K562 (cell line): ENCODE results near the gene ABR. TPM values are rescaled to one million over a fixed set of nuclear protein-coding genes. Genes with fewer than 3 reads are reported as not detected.

ENCODE experiments used
- ATAC-seq: fragments of 200-7000 bp; cut with Tn5 transposase; 3 replicates; pipeline ENCODE4 v1.9.1; 2020; ENCODE audit warnings: moderate library complexity
- BruUV-seq: library from RNA; stranded (reverse); fragments of 400-500 nt; replicated peaks from 2 replicates; lab custom pipeline; 2021; lab: Mats Ljungman, UMichigan
- CTCF ChIA-PET: fragments of 300-600 bp; formaldehyde crosslinking; extraction: SDS; loops from one replicate; lab custom pipeline; 2021; ENCODE audit warnings: low intra/inter-chr PET ratio; lab: Yijun Ruan, JAX
- POLR2A ChIA-PET: fragments of 300-600, 350-650 bp; sonication (Branson Sonifier 250); formaldehyde crosslinking; extraction: SDS; loops from one replicate; lab custom pipeline; 2021; ENCODE audit warnings: antibody characterized with exemption, inconsistent platforms; lab: Yijun Ruan, JAX
- DNase-seq, 4 experiments: peaks; one replicate each; pipeline versions ENCODE4 v3.0.0 to v3.0.0-alpha.2; 2011 to 2018; ENCODE audit warnings: low spot score in 3 of 4, mixed read lengths in 3 of 4; ENCODE audit errors: extremely low read depth in 1 of 4
- FAIRE-seq: peaks from 2 replicates; lab custom pipeline; 2011; peaks lifted over from hg19 to GRCh38; lab: Jason Lieb, UNC
- H2AFZ ChIP-seq: 2 replicates; pipeline ENCODE4 v1.6.0; 2011; ENCODE audit warnings: low read depth, low read length, control low read depth, inconsistent platforms
- H3K27ac ChIP-seq: fragments of 200-600 bp; 3 replicates; pipeline ENCODE4 v1.8.0; 2011; ENCODE audit warnings: low read depth, mild to moderate bottlenecking, control low read depth, inconsistent platforms, low read length, moderate library complexity, mixed read lengths; ENCODE audit errors: extremely low read depth
- H3K27me3 ChIP-seq, 2 experiments: fragments of 300-600 bp in 1 of 2; 2 replicates in 1 of 2; 3 replicates in 1 of 2; pipeline versions ENCODE4 v1.6.0 to v1.8.0; 2011; ENCODE audit warnings: inconsistent platforms in 2 of 2, low read length in 2 of 2, mild to moderate bottlenecking in 1 of 2, mixed read lengths in 1 of 2, moderate library complexity in 1 of 2; ENCODE audit not compliant: control insufficient read depth in 2 of 2, insufficient read depth in 2 of 2
- H3K36me3 ChIP-seq: fragments of 300-600 bp; 3 replicates; pipeline ENCODE4 v1.8.0; 2011; ENCODE audit warnings: mild to moderate bottlenecking, low read length, inconsistent platforms; ENCODE audit not compliant: control insufficient read depth, insufficient read depth
- H3K4me1 ChIP-seq, 2 experiments: fragments of 200-600 bp in 1 of 2; replicated peaks in 1 of 2; 2 replicates in 1 of 2; 3 replicates in 1 of 2; pipeline versions ENCODE4 v1.5.1 to v1.8.0; 2011; ENCODE audit warnings: inconsistent platforms in 2 of 2, low read length in 2 of 2, mild to moderate bottlenecking in 1 of 2, mixed read lengths in 1 of 2, moderate library complexity in 1 of 2; ENCODE audit not compliant: control insufficient read depth in 2 of 2, insufficient read depth in 2 of 2
- H3K4me2 ChIP-seq: 2 replicates; pipeline ENCODE4 v1.6.1; 2011; ENCODE audit warnings: low read length, control low read depth, inconsistent platforms, mixed read lengths; ENCODE audit not compliant: insufficient read depth
- H3K4me3 ChIP-seq: fragments of 200-600 bp; sonication (generic), shearing (Covaris generic); 2 replicates; pipeline ENCODE4 v1.5.1; 2016; ENCODE audit warnings: control low read depth, inconsistent platforms
- H3K79me2 ChIP-seq: fragments of 200-600 bp; 3 replicates; pipeline ENCODE4 v1.8.0; 2011; ENCODE audit warnings: low read length, inconsistent platforms; ENCODE audit not compliant: control insufficient read depth, insufficient read depth
- H3K9ac ChIP-seq, 2 experiments: 2 replicates each; pipeline versions ENCODE4 v1.6.0 to v1.6.1; 2011; ENCODE audit warnings: low read depth in 2 of 2, low read length in 2 of 2, control low read depth in 1 of 2, inconsistent platforms in 1 of 2, mild to moderate bottlenecking in 1 of 2, mixed read lengths in 1 of 2; ENCODE audit not compliant: insufficient read depth in 1 of 2
- H3K9me1 ChIP-seq: one replicate; pipeline ENCODE4 v1.6.0; 2011; ENCODE audit warnings: inconsistent platforms, mild to moderate bottlenecking, low read length, moderate library complexity; ENCODE audit not compliant: control insufficient read depth, insufficient read depth
- H3K9me3 ChIP-seq: replicated peaks from 2 replicates; pipeline ENCODE4 v1.5.1; 2011; ENCODE audit warnings: low read depth, low read length, inconsistent platforms; ENCODE audit not compliant: control insufficient read depth, insufficient read depth
- H4K20me1 ChIP-seq: replicated peaks from 2 replicates; pipeline ENCODE4 v1.6.1; 2011; ENCODE audit warnings: low read length, inconsistent platforms, mixed read lengths; ENCODE audit not compliant: control insufficient read depth, insufficient read depth
- ARID1B ChIP-seq: fragments of 450-650 bp; IDR thresholded peaks from 2 replicates; pipeline ENCODE4 v1.6.1; 2016; ENCODE audit warnings: antibody characterized with exemption, mild to moderate bottlenecking, inconsistent platforms
- CBFA2T3 ChIP-seq: fragments of 450-650 bp; IDR thresholded peaks from 2 replicates; pipeline ENCODE4 v1.6.1; 2017
- CBX2 ChIP-seq: fragments of 200-600 bp; sonication (generic); IDR thresholded peaks from one replicate; pipeline ENCODE4 v1.6.1; 2012; ENCODE audit warnings: mild to moderate bottlenecking, low read length, inconsistent platforms; ENCODE audit not compliant: insufficient read depth, poor library complexity, severe bottlenecking
- CSDE1 ChIP-seq, 2 experiments: fragments of 450-650 bp; IDR thresholded peaks; 2 replicates each; pipeline ENCODE4 v1.6.1; 2016; ENCODE audit warnings: mild to moderate bottlenecking in 1 of 2
- ESRRA ChIP-seq: fragments of 450-650 bp; IDR thresholded peaks from 2 replicates; pipeline ENCODE4 v1.6.1; 2014; ENCODE audit warnings: low read depth, mild to moderate bottlenecking, moderate library complexity, borderline replicate concordance
- IRF2 ChIP-seq: sonication (generic); formaldehyde crosslinking; IDR thresholded peaks from 2 replicates; pipeline ENCODE4 v1.8.1; 2022; ENCODE audit warnings: mild to moderate bottlenecking, missing genetic modification reagents
- KLF13 ChIP-seq: fragments of 450-650 bp; IDR thresholded peaks from 2 replicates; pipeline ENCODE4 v1.6.1; 2016; ENCODE audit warnings: missing genetic modification characterization, low read depth, mild to moderate bottlenecking, missing compliant biosample characterization, moderate library complexity, borderline replicate concordance
- NFIC ChIP-seq: fragments of 450-650 bp; IDR thresholded peaks from 2 replicates; pipeline ENCODE4 v1.6.1; 2017; ENCODE audit warnings: mild to moderate bottlenecking, inconsistent platforms
- RBM34 ChIP-seq: fragments of 200-400 bp; formaldehyde crosslinking; IDR thresholded peaks from 2 replicates; pipeline ENCODE4 v1.6.1; 2018; ENCODE audit warnings: low read length, borderline replicate concordance; ENCODE audit not compliant: insufficient read depth
- SAFB2 ChIP-seq: fragments of 200-400 bp; formaldehyde crosslinking; IDR thresholded peaks from 2 replicates; pipeline ENCODE4 v1.6.1; 2018; ENCODE audit warnings: borderline replicate concordance, low read length, low read depth, moderate library complexity; ENCODE audit not compliant: severe bottlenecking
- SOX6 ChIP-seq: fragments of 450-650 bp; IDR thresholded peaks from 2 replicates; pipeline ENCODE4 v1.6.1; 2014; ENCODE audit warnings: mild to moderate bottlenecking
- TCF3 ChIP-seq: sonication (generic); formaldehyde crosslinking; IDR thresholded peaks from 2 replicates; pipeline ENCODE4 v1.4.0; 2020; ENCODE audit warnings: mild to moderate bottlenecking, missing genetic modification reagents
- YBX1 ChIP-seq: fragments of 450-650 bp; IDR thresholded peaks from 2 replicates; pipeline ENCODE4 v1.7.1; 2016; ENCODE audit warnings: mild to moderate bottlenecking
- ZNF785 ChIP-seq: fragments of 250-450 bp; sonication (Bioruptor Pico); IDR thresholded peaks from 2 replicates; pipeline ENCODE4 v1.4.0; 2020; ENCODE audit warnings: mild to moderate bottlenecking
- WGBS: fragments of 100-300 bp; shearing (Covaris generic); methylation state at CpG from one replicate; pipeline ENCODE4 v1.1.6; 2016; ENCODE audit warnings: low coverage, mixed read lengths; ENCODE audit not compliant: insufficient coverage; ENCODE audit errors: missing lambda C conversion rate; 5-methylcytosine and 5-hydroxymethylcytosine counted together
- in situ Hi-C: fragments of 300-500 bp; cut with MboI; formaldehyde crosslinking; loops from 4 replicates; pipeline ENCODE4 v1.15.0; 2018; ENCODE audit warnings: inconsistent platforms, mixed read lengths
- intact Hi-C: fragments of 100-400 bp; cut with micrococcal nuclease; formaldehyde crosslinking; loops from 2 replicates; pipeline ENCODE4 v1.14.2; 2022
- polyA plus RNA-seq, 8 experiments: library from polyadenylated mRNA; depleted of rRNA in 4 of 8; stranded (reverse) in 5 of 8; unstranded in 3 of 8; fragments of >200 nt; fragmentation: Nextera tagmentation in 2 of 8; fragmentation: Illumina TruSeq in 1 of 8; extraction: Ambion mirVana in 2 of 8; extraction: Trizol in 1 of 8; gene quantifications; 2 replicates each; pipeline versions ENCODE4 v1.2.1 to v1.2.3, GENCODE V29; 2011 to 2014; ENCODE audit warnings: inconsistent platforms in 1 of 8, missing spikeins in 1 of 8
- total RNA-seq, 7 experiments: library from RNA; depleted of rRNA in 6 of 7; stranded (reverse); fragments of >200 nt in 6 of 7; fragmentation: Illumina TruSeq in 2 of 7; extraction: Trizol in 2 of 7; gene quantifications; 2 replicates each; pipeline versions ENCODE4 v1.2.1 to v1.2.3, GENCODE V29; 2011 to 2021; ENCODE audit warnings: low replicate concordance in 1 of 7
- TF ChIP-seq, protein P1 (sequence below), 2 experiments: IDR thresholded peaks; 2 replicates each; pipeline ENCODE4 v1.6.1; 2011; ENCODE audit warnings: borderline replicate concordance in 1 of 2, control low read depth in 1 of 2, low read depth in 1 of 2, low read length in 1 of 2, mild to moderate bottlenecking in 1 of 2, mixed read lengths in 1 of 2, moderate library complexity in 1 of 2; ENCODE audit not compliant: insufficient read depth in 1 of 2, insufficient read length in 1 of 2, poor library complexity in 1 of 2, severe bottlenecking in 1 of 2; ENCODE audit errors: extremely low read depth in 1 of 2
- TF ChIP-seq, protein P2 (sequence below): IDR thresholded peaks from 2 replicates; pipeline ENCODE4 v1.6.1; 2016; ENCODE audit warnings: missing genetic modification characterization, missing compliant biosample characterization

Gene ABR
- total and polyA plus RNA-seq, 9 of the 15 experiments (the other 6 are each of a cell fraction or from before 2014, with no cell fraction given) = 0.07 to 1.6 (median 0.37) TPM; not detected in 1

DNA sequence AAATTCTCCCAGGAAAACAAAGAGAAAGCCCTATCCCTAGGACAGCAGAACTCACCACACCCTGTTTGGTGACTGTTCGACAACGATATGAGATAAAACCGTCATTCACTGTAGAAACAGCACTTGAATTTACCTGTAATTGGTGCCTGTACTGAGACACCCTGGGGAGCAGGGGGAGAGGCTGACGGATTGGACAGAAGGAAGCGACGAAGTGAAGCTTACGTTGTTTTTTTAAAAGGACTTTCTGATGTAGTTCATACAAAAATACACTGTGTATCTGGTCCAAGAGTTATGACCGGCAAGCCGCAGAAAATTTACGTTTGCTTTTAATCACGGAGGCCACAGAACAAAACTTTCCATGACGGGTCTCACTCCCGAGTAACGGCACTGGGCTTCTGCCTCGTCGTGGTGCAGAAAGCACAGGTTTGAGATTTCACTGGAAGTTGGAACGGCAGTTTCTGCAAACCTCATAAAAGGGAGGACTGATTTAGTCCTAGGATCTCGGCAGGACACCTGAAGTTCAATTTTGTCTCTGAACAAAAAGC is 209.9 kb downstream of the ABR start (continued):
- TF ChIP-seq YBX1 (no peak), ARID1B (0 out of 2 replicates have a peak, but pooled peaks have one; percentile 20), CBX2 (peak; percentile 78), CSDE1 (IDR thresholded peaks at IDR 0.05) (no peak), CBFA2T3 (peak; percentile 47), SAFB2 (no peak), TCF3 (CRISPR knock-in tag) (peak; percentile 24; the same call in 1 of the 2 replicates)

DNA sequence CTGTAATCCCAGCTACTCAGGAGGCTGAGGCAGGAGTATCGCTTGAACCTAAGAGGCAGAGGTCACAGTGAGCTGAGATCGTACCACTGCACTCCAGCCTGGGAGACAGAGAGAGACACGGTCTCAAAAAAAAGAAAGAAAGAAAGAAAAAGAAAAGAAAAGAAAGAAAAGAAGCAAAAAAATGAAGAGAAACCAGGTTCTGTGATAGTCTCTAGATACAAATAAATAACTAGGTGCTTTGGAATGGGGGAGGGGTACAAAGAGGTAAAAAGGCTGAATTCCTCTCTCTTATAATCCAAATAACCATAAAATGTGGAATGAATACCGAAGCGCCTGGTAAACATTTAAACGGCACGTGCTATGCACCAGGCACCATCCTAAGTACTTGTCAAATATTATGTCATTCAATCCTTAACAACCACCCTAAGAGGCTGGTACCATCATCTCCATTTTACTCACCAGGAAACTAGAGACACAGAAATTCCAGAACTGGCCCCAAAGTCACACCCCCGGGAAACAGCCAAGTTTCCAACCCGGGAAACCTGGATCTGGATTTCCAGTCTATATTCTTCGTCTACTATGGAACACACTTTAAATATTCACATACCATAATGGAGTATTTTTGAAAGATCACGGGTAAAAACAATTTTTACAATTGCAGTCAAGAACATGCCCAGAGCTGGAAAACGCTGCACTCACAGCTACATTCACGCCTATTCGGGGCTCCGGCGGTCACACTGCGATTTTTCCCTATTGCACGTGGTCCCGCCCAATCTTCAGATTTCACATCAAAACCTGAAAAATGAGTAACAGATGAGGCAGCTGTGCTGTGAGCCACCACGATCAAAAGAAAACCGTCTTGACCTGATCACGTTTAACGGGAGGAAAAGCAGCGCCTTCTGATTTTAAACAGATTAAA is 210.7 kb downstream of the ABR start:
- TF ChIP-seq ZNF785 (CRISPR knock-in tag) (no peak), KLF13 (tag) (no peak), SOX6 (no peak), NFIC (no peak), ESRRA (no peak), RBM34 (no peak), IRF2 (CRISPR knock-in tag) (no peak)
- TF ChIP-seq, protein P1, sequence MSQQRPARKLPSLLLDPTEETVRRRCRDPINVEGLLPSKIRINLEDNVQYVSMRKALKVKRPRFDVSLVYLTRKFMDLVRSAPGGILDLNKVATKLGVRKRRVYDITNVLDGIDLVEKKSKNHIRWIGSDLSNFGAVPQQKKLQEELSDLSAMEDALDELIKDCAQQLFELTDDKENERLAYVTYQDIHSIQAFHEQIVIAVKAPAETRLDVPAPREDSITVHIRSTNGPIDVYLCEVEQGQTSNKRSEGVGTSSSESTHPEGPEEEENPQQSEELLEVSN (IDR thresholded peaks at IDR 0.05; ENCODE audit: borderline replicate concordance in 1 of 2, extremely low read depth in 1 of 2, insufficient read depth in 1 of 2, insufficient read length in 1 of 2, low read depth in 1 of 2, low read length in 1 of 2, poor library complexity in 1 of 2, severe bottlenecking in 1 of 2) = peak in 1 of 2 experiments; percentile 12
- TF ChIP-seq, protein P2, sequence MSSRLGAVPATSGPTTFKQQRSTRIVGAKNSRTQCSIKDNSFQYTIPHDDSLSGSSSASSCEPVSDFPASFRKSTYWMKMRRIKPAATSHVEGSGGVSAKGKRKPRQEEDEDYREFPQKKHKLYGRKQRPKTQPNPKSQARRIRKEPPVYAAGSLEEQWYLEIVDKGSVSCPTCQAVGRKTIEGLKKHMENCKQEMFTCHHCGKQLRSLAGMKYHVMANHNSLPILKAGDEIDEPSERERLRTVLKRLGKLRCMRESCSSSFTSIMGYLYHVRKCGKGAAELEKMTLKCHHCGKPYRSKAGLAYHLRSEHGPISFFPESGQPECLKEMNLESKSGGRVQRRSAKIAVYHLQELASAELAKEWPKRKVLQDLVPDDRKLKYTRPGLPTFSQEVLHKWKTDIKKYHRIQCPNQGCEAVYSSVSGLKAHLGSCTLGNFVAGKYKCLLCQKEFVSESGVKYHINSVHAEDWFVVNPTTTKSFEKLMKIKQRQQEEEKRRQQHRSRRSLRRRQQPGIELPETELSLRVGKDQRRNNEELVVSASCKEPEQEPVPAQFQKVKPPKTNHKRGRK (tag) = 0 out of 2 replicates have a peak, but pooled peaks have one; percentile 35
- TF ChIP-seq, all 486 proteins: peak for 2
- H4K20me1 ChIP-seq = 0 out of 2 replicates have a peak, but pooled peaks cover 5% of the 10 kb centered on the region
- in situ Hi-C loops (no loop called here), intact Hi-C loops (no loop called here)
- H3K79me2 ChIP-seq = no peaks in the 10 kb centered on the region
- no peaks in the 10 kb centered on the region for H3K9me1 ChIP-seq
- no peak overlapping the region for H2AFZ ChIP-seq
- H3K9ac ChIP-seq = no peak overlapping the region
- no peak for FAIRE-seq
- no peak overlapping the region for H3K4me2 ChIP-seq
- no peak overlapping the region for H3K27ac ChIP-seq
- ATAC-seq = no peak
- no TSS peak for BruUV-seq
- H3K36me3 ChIP-seq = no peaks in the 10 kb centered on the region
- H3K4me3 ChIP-seq = no peak overlapping the region
- no peaks in the 10 kb centered on the region for H3K9me3 ChIP-seq
- H3K27me3 ChIP-seq = peaks cover 15 to 52% of the 10 kb centered on the region in 2 experiments; a peak in 4 of 5 replicates
- ChIA-PET CTCF (no interaction called here), POLR2A (no interaction called here)
- 10% methylated on average over 22 of the region's 24 CpGs for whole genome bisulfite sequencing
- H3K4me1 ChIP-seq = no peaks in the 10 kb centered on the region; a peak in 1 of 5 replicates
- no peak for DNase-seq
